Measurements from ENCODE around the gene ROBO1. TPM values are rescaled to one million over a fixed set of nuclear protein-coding genes. Genes with fewer than 3 reads are reported as not detected.
"Not testable (repeated sequence)": the region's sequence is repeated elsewhere in the genome, so short reads cannot be mapped to it uniquely, and the experiment has no call there.

Gene ROBO1
- total RNA-seq, 1 experiment from 2014 or later = 0.25 TPM

DNA sequence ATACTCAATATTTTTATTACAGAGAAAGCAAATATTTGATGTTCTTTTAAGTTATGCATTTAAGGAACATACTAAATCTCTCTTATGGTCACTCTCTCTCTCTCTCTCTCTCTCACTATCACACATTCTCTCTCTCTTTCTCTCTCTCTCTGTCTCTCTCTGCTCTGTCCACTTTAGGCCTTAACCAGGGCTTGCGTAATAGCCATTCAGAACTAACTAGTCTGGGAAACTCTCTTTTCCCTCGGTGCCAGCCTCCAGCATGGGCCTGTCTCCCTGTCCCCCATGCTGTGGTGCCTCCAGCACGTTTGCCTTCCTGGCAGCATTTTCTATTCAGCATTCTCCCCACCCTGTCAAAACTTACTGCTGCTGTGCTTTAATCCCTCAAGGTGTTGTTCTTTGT is 389.7 kb downstream of the ROBO1 start:
- no peak for DNase-seq (ENCODE audit: low spot score)

DNA sequence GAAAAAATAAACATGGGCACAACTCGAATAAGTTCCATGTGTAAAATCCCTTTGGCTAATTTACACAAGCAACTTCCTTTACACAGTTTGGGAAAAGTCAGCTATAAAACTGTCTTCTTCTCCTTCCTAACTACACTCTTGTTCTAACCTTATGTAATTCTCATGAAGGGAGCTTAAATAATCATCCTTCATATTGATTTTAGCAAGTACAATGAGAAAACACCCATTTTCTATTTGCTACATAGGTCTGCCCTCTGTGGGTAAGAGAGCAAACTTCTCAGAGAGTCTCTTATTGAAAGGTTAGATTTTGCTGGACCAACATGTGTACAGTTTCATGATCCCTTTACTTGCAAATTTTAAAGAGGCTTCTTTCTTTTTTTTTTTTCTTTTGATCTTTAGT is 398.5 kb downstream of the ROBO1 start:
- no peak for DNase-seq (ENCODE audit: low spot score)

DNA sequence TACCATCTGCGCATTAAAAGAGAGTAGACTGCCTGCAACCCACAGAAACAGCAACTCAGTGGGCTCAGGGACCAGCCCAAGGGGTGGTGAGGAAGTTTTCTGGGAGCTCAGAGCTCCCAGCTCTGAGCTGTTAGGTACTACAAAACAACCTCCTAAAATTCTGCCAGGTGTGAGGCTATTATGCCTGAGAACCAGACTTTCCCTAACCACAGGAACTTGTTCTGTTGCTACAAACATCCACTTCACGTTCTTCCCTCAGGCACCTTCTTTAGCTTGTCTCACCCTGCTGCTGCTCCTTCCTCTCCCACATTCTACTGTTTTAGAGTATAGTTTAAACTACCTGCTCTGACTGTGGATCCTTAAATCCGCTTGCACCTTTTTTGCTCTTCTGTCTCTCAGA is 399.4 kb downstream of the ROBO1 start:
- DNase-seq (ENCODE audit: low spot score) = no peak

- DNase-seq (ENCODE audit: low spot score) = no peak
Measured at GRCh38 chr3:79367803-79368202, 400.0 kb downstream of the ROBO1 start.

GRCh38 chr3:79367066-79367465 is 400.7 kb downstream of the ROBO1 start:
- DNase-seq (ENCODE audit: low spot score) = no peak

- no peak for DNase-seq (ENCODE audit: low spot score)
Measured at GRCh38 chr3:79366414-79366813, 401.4 kb downstream of the ROBO1 start.

GRCh38 chr3:79364784-79365183 is 403.0 kb downstream of the ROBO1 start:
- DNase-seq (ENCODE audit: low spot score) = no peak

- DNase-seq (ENCODE audit: low spot score) = no peak
Measured at GRCh38 chr3:79362571-79363270, 405.1 kb downstream of the ROBO1 start.

DNA sequence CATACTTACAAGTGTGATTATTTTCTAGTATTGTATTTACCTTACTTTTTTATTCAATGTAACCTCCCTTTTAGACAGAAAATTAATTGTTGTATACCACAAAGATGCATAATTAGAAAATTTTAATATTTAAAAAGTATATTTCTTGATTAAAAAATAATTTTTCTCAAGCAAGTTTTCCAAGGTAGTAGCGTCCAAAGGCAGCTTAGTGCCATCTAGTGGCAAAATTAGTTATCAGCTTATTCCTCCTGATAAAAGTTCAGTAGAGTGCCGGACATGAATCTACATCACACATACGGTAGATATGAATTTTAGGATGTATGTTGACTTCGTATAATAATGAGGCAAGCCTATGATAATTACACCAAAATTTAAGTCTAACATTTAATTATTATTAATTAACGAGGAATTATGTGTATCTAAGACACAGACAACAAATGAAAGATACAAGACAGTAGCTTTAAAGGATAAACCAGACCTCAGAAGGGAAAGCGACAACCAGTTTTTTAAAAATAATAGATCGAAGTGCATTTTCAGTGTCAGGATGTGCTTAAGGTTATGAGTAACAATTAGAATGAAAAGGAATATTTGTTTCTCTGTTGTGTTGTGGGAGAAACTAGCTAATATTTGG is 405.9 kb downstream of the ROBO1 start:
- DNase-seq (ENCODE audit: low spot score) = peak; percentile 19

DNA sequence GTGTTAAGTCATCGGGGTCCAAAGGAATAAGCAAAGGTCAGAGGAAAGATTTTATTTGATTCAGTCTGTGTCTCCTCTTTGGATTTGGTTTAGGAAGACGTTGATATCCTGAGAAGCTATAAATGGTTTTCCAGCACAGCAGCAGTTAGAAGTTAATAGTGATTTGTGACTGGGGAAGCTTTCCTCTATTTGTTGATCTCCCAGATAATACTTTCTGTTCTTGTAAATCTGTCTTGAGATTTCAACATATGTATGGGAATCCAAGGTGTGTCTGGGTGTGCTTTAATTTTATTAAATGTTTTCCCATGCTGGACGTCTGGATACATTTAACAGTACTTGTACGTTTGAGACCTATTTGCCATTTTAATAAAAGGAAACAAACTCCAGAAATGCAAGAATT is 409.5 kb downstream of the ROBO1 start:
- no peak for DNase-seq (ENCODE audit: low spot score)

DNA sequence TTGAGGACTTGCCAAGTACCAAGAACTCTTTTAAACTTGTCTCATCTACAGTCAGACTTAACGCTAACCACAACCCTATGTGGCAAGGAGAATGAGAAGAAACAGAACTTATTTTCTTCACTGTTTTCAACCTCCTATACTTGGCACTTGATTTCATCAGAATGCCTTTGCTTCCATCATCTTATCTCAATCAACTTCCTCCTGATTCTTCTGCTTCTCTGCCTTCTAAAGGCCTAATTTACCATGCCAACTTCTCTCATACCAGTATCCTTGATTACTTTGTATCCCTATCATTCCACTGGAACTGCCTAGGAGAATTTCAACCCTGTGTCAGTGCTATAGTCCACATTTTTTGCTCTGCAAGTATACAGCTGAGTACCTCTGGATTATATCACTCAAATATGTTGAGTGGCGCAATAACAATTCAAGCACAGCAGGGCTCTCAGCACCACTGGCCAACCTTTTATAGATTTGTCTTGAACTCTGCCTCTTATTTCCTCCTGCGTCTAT is 413.6 kb downstream of the ROBO1 start:
- no peak for DNase-seq (ENCODE audit: low spot score)

DNA sequence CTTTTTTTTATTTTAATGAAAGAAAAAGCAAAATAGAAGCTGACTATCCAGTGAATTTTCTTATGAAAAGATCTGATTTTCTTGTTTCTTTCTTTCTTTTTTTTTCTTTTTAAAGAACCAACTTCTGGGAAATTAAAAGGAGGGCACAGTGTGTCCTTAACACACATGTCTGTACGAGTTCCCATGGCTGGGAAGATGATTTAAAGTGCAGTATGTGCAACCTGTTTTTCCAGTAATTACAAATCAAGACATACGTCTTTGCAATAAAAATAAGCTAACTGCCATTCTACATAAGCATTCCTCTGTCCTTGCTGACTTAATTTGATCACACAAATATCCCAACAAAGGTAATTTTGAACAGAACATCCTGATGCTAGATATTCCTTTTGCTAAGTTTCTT is 416.1 kb downstream of the ROBO1 start:
- no peak for DNase-seq (ENCODE audit: low spot score)

- no peak for DNase-seq (ENCODE audit: low spot score)
Measured at GRCh38 chr3:79344876-79345871, 422.6 kb downstream of the ROBO1 start.

DNA sequence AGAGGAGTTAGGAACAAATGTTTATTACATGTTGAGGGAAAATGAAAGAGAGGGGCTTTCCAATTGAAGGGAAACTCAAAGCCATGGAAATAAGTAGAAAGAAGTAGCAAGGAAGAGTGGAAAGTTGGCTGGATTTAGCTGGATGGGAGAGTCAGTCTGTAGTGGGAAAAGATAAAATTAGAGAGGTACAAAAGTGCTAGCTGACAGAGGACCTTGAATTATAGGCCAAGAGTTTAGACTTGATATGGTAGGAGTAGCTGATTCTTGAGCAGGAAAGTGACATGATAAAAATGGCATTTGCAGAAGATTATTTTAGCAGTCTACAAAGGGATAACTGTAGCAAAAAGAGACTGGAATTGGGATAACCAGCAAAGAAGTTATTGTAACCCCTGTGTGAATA is 425.8 kb downstream of the ROBO1 start:
- no peak for DNase-seq (ENCODE audit: low spot score)

DNA sequence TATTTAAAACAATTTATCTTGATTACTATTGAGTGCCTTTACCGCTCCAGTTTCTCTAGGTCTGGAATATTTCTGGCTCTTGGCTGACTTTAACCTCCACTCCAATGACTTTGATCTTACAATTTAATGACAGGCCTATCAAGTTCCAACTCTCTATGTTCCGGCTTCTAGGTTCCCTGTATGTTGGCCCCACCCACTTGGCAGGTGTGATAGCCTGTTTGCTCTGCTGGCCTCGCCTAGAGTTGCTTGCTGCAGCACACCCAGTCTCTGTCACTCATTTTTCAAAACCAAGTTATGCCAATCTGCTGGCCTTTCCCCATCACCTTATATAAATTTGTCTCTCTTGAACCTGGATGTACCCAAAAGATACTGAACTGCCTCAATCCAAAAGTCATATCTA is 428.0 kb downstream of the ROBO1 start:
- no peak for DNase-seq (ENCODE audit: low spot score)

- no peak for DNase-seq (ENCODE audit: low spot score)
Measured at GRCh38 chr3:79337798-79338197, 430.0 kb downstream of the ROBO1 start.

DNA sequence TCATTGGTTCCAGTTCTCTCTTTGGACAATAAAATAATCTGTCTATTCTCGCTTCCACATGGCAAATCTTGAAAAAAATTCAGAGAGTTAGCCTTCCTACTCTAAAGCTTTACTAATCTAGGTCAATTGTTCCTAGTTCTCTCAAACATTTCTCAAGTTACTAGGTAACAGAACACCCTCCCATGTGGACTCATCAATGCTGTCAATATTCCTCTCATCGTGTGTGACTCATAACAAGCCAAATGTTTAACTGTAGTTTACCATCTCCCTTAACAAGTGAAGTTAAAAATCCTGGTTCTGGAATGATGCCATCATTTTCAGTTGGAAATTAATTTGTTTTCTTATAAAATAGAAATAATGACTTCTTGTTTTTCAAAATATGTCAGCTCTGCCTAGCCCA is 438.6 kb downstream of the ROBO1 start:
- DNase-seq (ENCODE audit: low spot score) = no peak

- no peak for DNase-seq (ENCODE audit: low spot score)
Measured at GRCh38 chr3:79326642-79327041, 441.2 kb downstream of the ROBO1 start.

- DNase-seq (ENCODE audit: low spot score) = not testable (repeated sequence)
Measured at GRCh38 chr3:79325833-79326383, 441.9 kb downstream of the ROBO1 start.

DNA sequence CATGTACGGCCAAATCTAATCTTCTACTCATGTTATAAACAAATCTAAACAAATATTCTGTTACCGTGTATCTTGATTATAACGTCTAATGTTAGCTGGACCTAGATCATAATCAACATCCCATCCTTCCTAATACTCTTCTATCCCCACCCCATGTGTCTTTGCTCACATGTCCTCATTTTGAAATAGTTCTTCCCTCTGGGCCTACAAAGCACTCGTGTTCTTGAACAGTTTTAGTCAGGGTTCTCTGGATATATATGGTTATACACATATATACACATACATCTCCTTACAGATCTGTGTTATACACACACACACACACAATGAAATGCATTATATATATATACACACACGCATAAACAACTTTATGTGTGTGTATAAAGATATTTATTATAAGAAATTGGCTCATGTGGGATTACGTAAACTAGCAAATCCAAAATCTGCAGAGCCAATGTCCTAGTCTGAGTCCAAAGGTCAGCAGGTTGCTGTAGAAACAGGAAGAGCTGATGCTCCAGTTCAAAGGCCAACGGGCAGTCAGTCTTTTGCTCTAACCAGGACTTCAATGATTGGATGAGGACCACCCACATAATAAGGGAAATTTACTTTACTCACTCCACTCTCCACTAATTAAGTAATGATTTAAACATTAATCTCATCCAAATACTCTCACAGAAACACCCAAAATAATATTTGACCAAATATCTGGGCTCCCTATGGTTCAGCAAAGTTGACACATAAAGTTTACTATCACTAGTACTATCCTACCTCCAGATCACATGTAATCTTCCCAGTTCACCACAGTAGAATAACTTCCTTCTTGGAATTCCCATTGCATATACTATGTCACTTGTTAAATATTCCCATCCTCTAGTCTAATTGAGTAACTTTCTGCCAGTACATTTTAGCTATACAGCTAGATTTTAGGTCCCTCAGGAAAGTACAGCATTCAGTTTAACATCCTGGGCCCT is 450.0 kb downstream of the ROBO1 start:
- no peak for DNase-seq (ENCODE audit: low spot score)

DNA sequence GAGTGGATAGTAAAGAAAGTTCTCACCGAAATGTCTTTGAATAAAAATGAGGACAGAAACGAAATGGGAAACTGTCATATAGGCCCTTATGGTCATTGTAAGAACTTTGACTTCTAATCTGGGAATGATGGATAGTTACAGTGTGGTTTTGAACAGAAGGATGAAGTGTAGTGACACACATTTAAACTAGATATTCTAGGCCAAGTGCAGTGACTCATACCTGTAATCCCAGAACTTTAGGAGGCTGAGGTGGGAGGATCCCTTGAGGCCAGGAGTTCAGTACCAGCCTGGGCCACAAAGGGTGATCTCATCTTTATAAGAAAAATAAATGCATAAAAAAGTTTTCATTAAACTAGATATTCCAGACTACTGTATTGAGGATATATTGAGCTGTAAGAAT is 452.8 kb downstream of the ROBO1 start:
- DNase-seq (ENCODE audit: low spot score) = no peak
